PC-3 (cell line): ENCODE data around the gene COL12A1.

ENCODE experiments used
- EZH2 ChIP-seq: fragments of 300-600 bp; sonication (generic); IDR thresholded peaks from one replicate; pipeline ENCODE4 v1.6.1; 2017; ENCODE audit warnings: antibody characterized with exemption, mild to moderate bottlenecking, low read length; ENCODE audit not compliant: unreplicated experiment
- EZH2phosphoT487 ChIP-seq: fragments of 300-600 bp; sonication (generic); IDR thresholded peaks from 2 replicates; pipeline ENCODE4 v1.6.1; 2018; ENCODE audit warnings: mild to moderate bottlenecking, antibody characterized with exemption, low read length, borderline replicate concordance
- TF ChIP-seq, protein P1 (sequence below): fragments of 300-600 bp; sonication (generic); conservative IDR thresholded peaks from 2 replicates; pipeline ENCODE4 v1.5.1; 2017; ENCODE audit warnings: antibody characterized with exemption, low read depth, mild to moderate bottlenecking, low read length

DNA sequence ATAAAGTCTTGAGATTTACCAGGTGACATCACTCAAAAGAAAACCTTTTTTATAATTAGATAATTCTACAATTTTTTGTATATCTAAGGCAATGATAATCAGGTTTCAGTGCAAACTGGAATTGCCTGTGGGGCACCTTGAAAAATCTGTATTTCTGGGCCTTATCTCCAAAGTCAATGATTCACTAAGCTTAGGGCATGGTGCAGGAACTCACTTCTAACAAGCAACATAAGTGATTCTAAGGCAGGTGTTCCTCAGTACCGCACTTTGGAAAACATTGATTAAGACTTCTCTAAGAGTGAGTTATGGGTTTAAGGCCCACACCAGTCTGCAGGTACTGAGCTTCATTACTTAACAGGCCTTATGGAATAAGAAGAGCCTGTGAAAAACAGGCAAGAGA, 115.3 kb downstream of the COL12A1 start:
- TF ChIP-seq, protein P1, sequence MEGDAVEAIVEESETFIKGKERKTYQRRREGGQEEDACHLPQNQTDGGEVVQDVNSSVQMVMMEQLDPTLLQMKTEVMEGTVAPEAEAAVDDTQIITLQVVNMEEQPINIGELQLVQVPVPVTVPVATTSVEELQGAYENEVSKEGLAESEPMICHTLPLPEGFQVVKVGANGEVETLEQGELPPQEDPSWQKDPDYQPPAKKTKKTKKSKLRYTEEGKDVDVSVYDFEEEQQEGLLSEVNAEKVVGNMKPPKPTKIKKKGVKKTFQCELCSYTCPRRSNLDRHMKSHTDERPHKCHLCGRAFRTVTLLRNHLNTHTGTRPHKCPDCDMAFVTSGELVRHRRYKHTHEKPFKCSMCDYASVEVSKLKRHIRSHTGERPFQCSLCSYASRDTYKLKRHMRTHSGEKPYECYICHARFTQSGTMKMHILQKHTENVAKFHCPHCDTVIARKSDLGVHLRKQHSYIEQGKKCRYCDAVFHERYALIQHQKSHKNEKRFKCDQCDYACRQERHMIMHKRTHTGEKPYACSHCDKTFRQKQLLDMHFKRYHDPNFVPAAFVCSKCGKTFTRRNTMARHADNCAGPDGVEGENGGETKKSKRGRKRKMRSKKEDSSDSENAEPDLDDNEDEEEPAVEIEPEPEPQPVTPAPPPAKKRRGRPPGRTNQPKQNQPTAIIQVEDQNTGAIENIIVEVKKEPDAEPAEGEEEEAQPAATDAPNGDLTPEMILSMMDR: no peak
- TF ChIP-seq EZH2: no peak
- no peak for TF ChIP-seq EZH2phosphoT487
